ENCODE data around the gene GPR158.

The GPR158 gene

GRCh38 chr10:25600651-25601050, 425.9 kb downstream of the GPR158 start:
- no peaks in the 10 kb centered on the region for H3K4me1 ChIP-seq (ENCODE audit: control insufficient read depth, insufficient read depth, low read length)
- peaks cover 4% of the 10 kb centered on the region for H3K27me3 ChIP-seq (replicated peaks; ENCODE audit: control insufficient read depth, insufficient read depth, low read length)
- peaks cover 5% of the 10 kb centered on the region for H3K9me3 ChIP-seq (ENCODE audit: control insufficient read depth, low read length)
- no peaks in the 10 kb centered on the region for H3K36me3 ChIP-seq (ENCODE audit: control insufficient read depth, insufficient read depth, low read length, severe bottlenecking)
- no peak for DNase-seq (ENCODE audit: low read depth)
- no peak overlapping the region for H3K4me3 ChIP-seq (ENCODE audit: low read length)
- no peak overlapping the region for H3K9ac ChIP-seq (ENCODE audit: low read length)

DNA sequence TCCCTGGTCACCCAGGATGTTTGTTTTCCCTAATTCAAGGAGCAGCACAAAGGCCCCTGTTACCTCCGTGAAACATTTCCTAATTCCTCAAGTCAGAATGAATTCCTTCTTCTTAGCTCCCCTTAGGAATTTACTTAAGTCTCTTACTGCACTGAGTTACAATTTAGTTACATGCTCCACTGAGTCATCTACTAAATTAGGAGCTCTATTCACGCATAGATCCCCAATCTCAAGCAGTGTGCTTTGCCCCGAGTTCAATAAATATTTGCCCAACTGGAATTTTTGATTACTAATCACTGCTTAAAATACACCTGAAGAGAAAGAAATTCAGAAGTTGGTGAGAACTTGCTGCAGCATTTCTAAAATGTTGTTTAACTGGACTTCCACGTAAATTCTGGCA, 429.8 kb downstream of the GPR158 start:
- Histone ChIP-seq H3K4me1 (ENCODE audit: control insufficient read depth, insufficient read depth, low read length) (no peaks in the 10 kb centered on the region), H3K9ac (ENCODE audit: low read length) (no peak overlapping the region), H3K4me3 (ENCODE audit: low read length) (no peak overlapping the region), H3K27me3 (replicated peaks; ENCODE audit: control insufficient read depth, insufficient read depth, low read length) (peaks cover 4% of the 10 kb centered on the region), H3K9me3 (ENCODE audit: control insufficient read depth, low read length) (no peaks in the 10 kb centered on the region), H3K36me3 (ENCODE audit: control insufficient read depth, insufficient read depth, low read length, severe bottlenecking) (no peaks in the 10 kb centered on the region)
- no peak for DNase-seq (ENCODE audit: low read depth)

- no peak for DNase-seq (ENCODE audit: low read depth)
- Histone ChIP-seq H3K36me3 (ENCODE audit: control insufficient read depth, insufficient read depth, low read length, severe bottlenecking) (no peaks in the 10 kb centered on the region), H3K4me1 (ENCODE audit: control insufficient read depth, insufficient read depth, low read length) (no peaks in the 10 kb centered on the region), H3K4me3 (ENCODE audit: low read length) (no peak overlapping the region), H3K27me3 (replicated peaks; ENCODE audit: control insufficient read depth, insufficient read depth, low read length) (no peaks in the 10 kb centered on the region), H3K9ac (ENCODE audit: low read length) (no peak overlapping the region), H3K9me3 (ENCODE audit: control insufficient read depth, low read length) (peaks cover 19% of the 10 kb centered on the region)
These were observed 439.9 kb downstream of the GPR158 start for GRCh38 chr10:25614652-25615051.

DNA sequence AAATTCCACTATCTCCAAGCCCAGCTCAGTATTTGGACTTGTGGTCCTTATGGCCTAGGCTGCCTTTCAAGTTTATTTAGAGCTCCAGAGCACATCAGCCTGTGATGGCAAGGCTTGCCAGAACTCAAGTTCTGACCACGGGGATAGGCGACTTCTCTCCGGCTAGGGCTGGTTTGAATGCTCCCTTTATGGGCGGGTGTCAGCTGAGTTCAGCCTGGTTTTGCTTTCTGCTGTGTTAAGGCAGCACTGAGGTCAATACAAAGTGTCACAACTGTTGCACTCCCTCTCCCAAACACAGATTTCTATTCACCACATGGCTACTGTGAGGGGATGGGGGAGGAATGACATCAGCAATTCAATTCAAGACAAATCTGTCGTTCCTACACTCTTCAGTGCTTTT, 441.1 kb downstream of the GPR158 start:
- no peak overlapping the region for H3K9ac ChIP-seq (ENCODE audit: low read length)
- no peaks in the 10 kb centered on the region for H3K27me3 ChIP-seq (replicated peaks; ENCODE audit: control insufficient read depth, insufficient read depth, low read length)
- no peaks in the 10 kb centered on the region for H3K4me1 ChIP-seq (ENCODE audit: control insufficient read depth, insufficient read depth, low read length)
- no peaks in the 10 kb centered on the region for H3K36me3 ChIP-seq (ENCODE audit: control insufficient read depth, insufficient read depth, low read length, severe bottlenecking)
- H3K9me3 ChIP-seq (ENCODE audit: control insufficient read depth, low read length) = peaks cover 13% of the 10 kb centered on the region
- no peak overlapping the region for H3K4me3 ChIP-seq (ENCODE audit: low read length)
- no peak for DNase-seq (ENCODE audit: low read depth)

GRCh38 chr10:25616903-25617592, 442.2 kb downstream of the GPR158 start:
- no peak for DNase-seq (ENCODE audit: low read depth)
- H3K9ac ChIP-seq (ENCODE audit: low read length) = no peak overlapping the region
- no peaks in the 10 kb centered on the region for H3K36me3 ChIP-seq (ENCODE audit: control insufficient read depth, insufficient read depth, low read length, severe bottlenecking)
- peaks cover 13% of the 10 kb centered on the region for H3K9me3 ChIP-seq (ENCODE audit: control insufficient read depth, low read length)
- H3K4me3 ChIP-seq (ENCODE audit: low read length) = no peak overlapping the region
- H3K4me1 ChIP-seq (ENCODE audit: control insufficient read depth, insufficient read depth, low read length) = no peaks in the 10 kb centered on the region
- no peaks in the 10 kb centered on the region for H3K27me3 ChIP-seq (replicated peaks; ENCODE audit: control insufficient read depth, insufficient read depth, low read length)

- Histone ChIP-seq H3K27me3 (replicated peaks; ENCODE audit: control insufficient read depth, insufficient read depth, low read length) (no peaks in the 10 kb centered on the region), H3K9ac (ENCODE audit: low read length) (peak overlapping the region; percentile 33), H3K9me3 (ENCODE audit: control insufficient read depth, low read length) (no peaks in the 10 kb centered on the region), H3K4me3 (ENCODE audit: low read length) (no peak overlapping the region), H3K4me1 (ENCODE audit: control insufficient read depth, insufficient read depth, low read length) (peaks cover 10% of the 10 kb centered on the region), H3K36me3 (ENCODE audit: control insufficient read depth, insufficient read depth, low read length, severe bottlenecking) (no peaks in the 10 kb centered on the region)
- DNase-seq (ENCODE audit: low read depth) = no peak
These were observed 452.8 kb downstream of the GPR158 start for GRCh38 chr10:25627606-25628005.

DNA sequence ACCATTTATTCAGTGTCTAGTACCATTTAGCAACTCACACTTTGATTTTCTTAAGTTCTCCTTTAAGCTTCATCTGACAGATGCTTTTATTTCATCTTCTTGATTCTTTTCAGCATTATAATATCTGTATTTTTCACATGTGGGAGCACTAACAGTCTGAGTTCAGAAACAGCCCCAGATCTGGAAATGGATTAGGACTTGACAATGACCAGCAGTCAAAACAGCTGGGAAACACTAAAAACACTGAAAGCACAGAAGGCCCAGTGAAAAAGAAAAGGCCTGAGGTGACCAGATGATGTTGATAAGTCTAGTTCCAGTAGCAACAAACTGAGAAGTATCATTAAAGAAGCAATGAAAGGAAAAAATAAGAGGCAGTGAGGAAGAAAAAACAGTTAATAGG, 454.5 kb downstream of the GPR158 start:
- no peaks in the 10 kb centered on the region for H3K36me3 ChIP-seq (ENCODE audit: control insufficient read depth, insufficient read depth, low read length, severe bottlenecking)
- no peak overlapping the region for H3K9ac ChIP-seq (ENCODE audit: low read length)
- DNase-seq (ENCODE audit: low read depth) = no peak
- no peak overlapping the region for H3K4me3 ChIP-seq (ENCODE audit: low read length)
- H3K27me3 ChIP-seq (replicated peaks; ENCODE audit: control insufficient read depth, insufficient read depth, low read length) = no peaks in the 10 kb centered on the region
- no peaks in the 10 kb centered on the region for H3K9me3 ChIP-seq (ENCODE audit: control insufficient read depth, low read length)
- peaks cover 14% of the 10 kb centered on the region for H3K4me1 ChIP-seq (ENCODE audit: control insufficient read depth, insufficient read depth, low read length)

GRCh38 chr10:25631471-25631870, 456.7 kb downstream of the GPR158 start:
- Histone ChIP-seq H3K4me1 (ENCODE audit: control insufficient read depth, insufficient read depth, low read length) (peaks cover 14% of the 10 kb centered on the region), H3K9me3 (ENCODE audit: control insufficient read depth, low read length) (no peaks in the 10 kb centered on the region), H3K9ac (ENCODE audit: low read length) (peak overlapping the region; percentile 32), H3K4me3 (ENCODE audit: low read length) (no peak overlapping the region), H3K27me3 (replicated peaks; ENCODE audit: control insufficient read depth, insufficient read depth, low read length) (no peaks in the 10 kb centered on the region), H3K36me3 (ENCODE audit: control insufficient read depth, insufficient read depth, low read length, severe bottlenecking) (no peaks in the 10 kb centered on the region)
- DNase-seq (ENCODE audit: low read depth) = no peak

GRCh38 chr10:25632802-25633201, 458.0 kb downstream of the GPR158 start:
- no peak for DNase-seq (ENCODE audit: low read depth)
- peaks cover 10% of the 10 kb centered on the region for H3K4me1 ChIP-seq (ENCODE audit: control insufficient read depth, insufficient read depth, low read length)
- H3K27me3 ChIP-seq (replicated peaks; ENCODE audit: control insufficient read depth, insufficient read depth, low read length) = no peaks in the 10 kb centered on the region
- H3K36me3 ChIP-seq (ENCODE audit: control insufficient read depth, insufficient read depth, low read length, severe bottlenecking) = no peaks in the 10 kb centered on the region
- H3K9me3 ChIP-seq (ENCODE audit: control insufficient read depth, low read length) = no peaks in the 10 kb centered on the region
- H3K4me3 ChIP-seq (ENCODE audit: low read length) = no peak overlapping the region
- H3K9ac ChIP-seq (ENCODE audit: low read length) = no peak overlapping the region

DNA sequence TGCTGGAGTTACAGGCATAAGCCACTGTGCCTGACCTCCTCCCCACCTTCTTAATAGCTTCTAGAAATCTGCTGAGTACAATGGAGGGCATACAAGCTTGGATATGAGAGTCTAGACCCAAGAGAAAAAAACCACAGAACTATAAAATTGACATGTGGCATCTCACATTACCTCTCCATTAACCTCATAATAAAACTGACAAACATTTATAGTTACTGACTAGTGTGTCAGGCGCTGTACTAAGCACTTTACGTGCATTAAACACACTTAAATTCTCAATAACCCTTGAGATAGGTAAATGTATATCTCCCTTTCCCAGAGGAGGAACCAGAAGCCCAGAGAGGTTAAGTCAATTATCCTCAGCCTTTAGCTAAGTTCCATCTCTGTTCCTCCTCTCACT, 458.7 kb downstream of the GPR158 start:
- Histone ChIP-seq H3K4me1 (ENCODE audit: control insufficient read depth, insufficient read depth, low read length) (peaks cover 8% of the 10 kb centered on the region), H3K36me3 (ENCODE audit: control insufficient read depth, insufficient read depth, low read length, severe bottlenecking) (no peaks in the 10 kb centered on the region), H3K27me3 (replicated peaks; ENCODE audit: control insufficient read depth, insufficient read depth, low read length) (no peaks in the 10 kb centered on the region), H3K9me3 (ENCODE audit: control insufficient read depth, low read length) (no peaks in the 10 kb centered on the region), H3K9ac (ENCODE audit: low read length) (no peak overlapping the region), H3K4me3 (ENCODE audit: low read length) (no peak overlapping the region)
- no peak for DNase-seq (ENCODE audit: low read depth)

DNA sequence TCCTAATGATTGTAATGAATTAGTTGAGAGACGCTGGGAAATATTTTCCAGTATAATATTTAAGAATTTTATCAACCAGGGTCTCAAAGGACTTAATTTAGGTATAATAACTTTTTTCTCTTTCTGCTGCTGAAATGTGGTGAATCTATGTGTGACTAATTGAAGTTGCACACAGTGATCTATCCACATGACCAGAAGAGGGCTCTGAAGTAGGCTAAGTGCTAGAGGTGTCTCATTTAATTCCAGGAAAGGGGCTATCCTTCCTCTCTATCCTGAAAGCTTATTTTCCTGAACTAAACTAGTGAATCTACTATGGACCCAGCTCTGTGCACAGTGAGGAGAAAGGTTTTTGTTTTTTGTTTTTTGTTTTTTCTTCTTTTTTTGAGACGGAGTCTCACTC, 464.8 kb downstream of the GPR158 start:
- Histone ChIP-seq H3K9ac (ENCODE audit: low read length) (no peak overlapping the region), H3K9me3 (ENCODE audit: control insufficient read depth, low read length) (peaks cover 6% of the 10 kb centered on the region), H3K4me3 (ENCODE audit: low read length) (no peak overlapping the region), H3K36me3 (ENCODE audit: control insufficient read depth, insufficient read depth, low read length, severe bottlenecking) (no peaks in the 10 kb centered on the region), H3K27me3 (replicated peaks; ENCODE audit: control insufficient read depth, insufficient read depth, low read length) (no peaks in the 10 kb centered on the region), H3K4me1 (ENCODE audit: control insufficient read depth, insufficient read depth, low read length) (no peaks in the 10 kb centered on the region)
- no peak for DNase-seq (ENCODE audit: low read depth)

- H3K9ac ChIP-seq (ENCODE audit: low read length) = no peak overlapping the region
- H3K4me1 ChIP-seq (ENCODE audit: control insufficient read depth, insufficient read depth, low read length) = no peaks in the 10 kb centered on the region
- no peaks in the 10 kb centered on the region for H3K27me3 ChIP-seq (replicated peaks; ENCODE audit: control insufficient read depth, insufficient read depth, low read length)
- DNase-seq (ENCODE audit: low read depth) = no peak
- peaks cover 6% of the 10 kb centered on the region for H3K9me3 ChIP-seq (ENCODE audit: control insufficient read depth, low read length)
- no peak overlapping the region for H3K4me3 ChIP-seq (ENCODE audit: low read length)
- H3K36me3 ChIP-seq (ENCODE audit: control insufficient read depth, insufficient read depth, low read length, severe bottlenecking) = no peaks in the 10 kb centered on the region
These were observed 466.8 kb downstream of the GPR158 start for GRCh38 chr10:25641595-25641994.

Data from adipocyte (in vitro differentiated cells).